IPS DF 19.7 (cell line): ENCODE data around the gene GTF3C5.

Source experiments
- DNase-seq: peaks from one replicate; pipeline ENCODE4 v3.0.0-alpha.2; 2013; ENCODE audit warnings: low read depth, low spot score

Gene GTF3C5

GRCh38 chr9:133107245-133107722 lies 76.5 kb downstream of the GTF3C5 start:
- no peak for DNase-seq
